ENCODE data around the gene AKAP10. TPM values are rescaled to one million over a fixed set of nuclear protein-coding genes. Genes with fewer than 3 reads are reported as not detected.
A peak's percentile ranks its signal among the peaks of the same experiment; 100 is the strongest.
"Not testable (repeated sequence)": the region's sequence is repeated elsewhere in the genome, so short reads cannot be mapped to it uniquely, and the experiment has no call there.

AKAP10 gene
- total RNA-seq, 4 donors from 2014 or later, result 23.4 to 39.8 (median 30.1) TPM

DNA sequence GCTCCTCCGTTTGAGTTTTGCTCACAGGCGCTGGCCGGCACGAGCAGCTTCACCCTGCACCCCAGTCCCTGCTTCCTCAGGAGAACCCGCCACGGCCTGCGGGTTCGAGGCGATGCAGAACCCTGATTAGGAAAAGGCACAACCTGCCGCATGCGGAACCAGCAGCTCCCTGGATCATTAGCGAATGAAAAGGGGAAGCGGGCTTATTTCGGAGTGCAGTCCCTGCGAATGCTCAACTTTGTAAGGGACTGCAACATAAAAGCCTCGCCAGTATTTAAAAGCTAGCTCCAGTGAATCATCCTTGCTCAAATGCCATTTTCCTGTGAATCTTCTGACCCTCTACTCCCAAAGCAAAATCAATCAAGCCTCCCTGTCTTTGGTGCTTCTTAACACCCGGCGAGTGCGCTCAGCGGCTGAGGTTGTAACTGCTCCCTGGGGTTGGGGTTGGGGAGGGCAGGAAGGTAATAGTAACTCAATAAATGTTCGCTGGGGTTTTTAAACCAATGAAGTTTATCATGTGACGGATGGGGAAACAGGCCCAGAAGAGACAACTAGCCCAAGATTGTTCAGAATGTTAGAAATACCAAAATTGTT, 678 bp upstream of the AKAP10 start:
- Histone ChIP-seq H3K27ac (peak overlapping the region; percentile 86 to 97 (median 96)), H3K9me3 (no peaks in the 10 kb centered on the region), H3K27me3 (no peaks in the 10 kb centered on the region), H3K4me3 (peak overlapping the region; percentile 85 to 98 (median 96)), H3K36me3 (peaks cover 0 to 17% (median 0%) of the 10 kb centered on the region in 3 donors), H3K4me1 (peaks cover 2 to 53% (median 15%) of the 10 kb centered on the region in 4 donors)
- TF ChIP-seq EP300 (IDR thresholded peaks at IDR 0.05), result no peak
- TF ChIP-seq, protein P1, sequence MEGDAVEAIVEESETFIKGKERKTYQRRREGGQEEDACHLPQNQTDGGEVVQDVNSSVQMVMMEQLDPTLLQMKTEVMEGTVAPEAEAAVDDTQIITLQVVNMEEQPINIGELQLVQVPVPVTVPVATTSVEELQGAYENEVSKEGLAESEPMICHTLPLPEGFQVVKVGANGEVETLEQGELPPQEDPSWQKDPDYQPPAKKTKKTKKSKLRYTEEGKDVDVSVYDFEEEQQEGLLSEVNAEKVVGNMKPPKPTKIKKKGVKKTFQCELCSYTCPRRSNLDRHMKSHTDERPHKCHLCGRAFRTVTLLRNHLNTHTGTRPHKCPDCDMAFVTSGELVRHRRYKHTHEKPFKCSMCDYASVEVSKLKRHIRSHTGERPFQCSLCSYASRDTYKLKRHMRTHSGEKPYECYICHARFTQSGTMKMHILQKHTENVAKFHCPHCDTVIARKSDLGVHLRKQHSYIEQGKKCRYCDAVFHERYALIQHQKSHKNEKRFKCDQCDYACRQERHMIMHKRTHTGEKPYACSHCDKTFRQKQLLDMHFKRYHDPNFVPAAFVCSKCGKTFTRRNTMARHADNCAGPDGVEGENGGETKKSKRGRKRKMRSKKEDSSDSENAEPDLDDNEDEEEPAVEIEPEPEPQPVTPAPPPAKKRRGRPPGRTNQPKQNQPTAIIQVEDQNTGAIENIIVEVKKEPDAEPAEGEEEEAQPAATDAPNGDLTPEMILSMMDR (IDR thresholded peaks at IDR 0.05), result no peak
- TF ChIP-seq POLR2A (IDR thresholded peaks at IDR 0.05), result no peak
- DNase-seq (ENCODE audit: low spot score in 2 of 2), result no peak
- 18 to 20% methylated on average over 22 of the region's 22 CpGs for WGBS, 2 donors

DNA sequence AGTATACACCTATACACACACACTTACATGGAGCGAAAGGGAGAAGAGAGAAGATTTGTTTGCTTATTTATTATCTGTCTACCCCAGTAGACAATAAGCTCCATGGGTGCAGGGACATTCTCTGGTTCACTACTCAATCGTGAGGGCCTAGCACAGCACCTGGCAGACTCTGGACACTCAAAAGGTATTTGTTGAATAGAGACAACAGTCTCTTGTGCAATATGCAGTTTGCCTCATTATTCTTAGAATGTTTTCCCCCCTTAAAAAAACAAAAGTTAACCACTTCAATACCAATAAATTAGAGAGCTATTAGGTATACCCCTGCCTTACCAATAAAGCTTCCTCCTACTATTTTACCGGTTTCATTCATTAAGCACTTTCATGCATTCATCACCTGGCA, 2.0 kb downstream of the AKAP10 start:
- TF ChIP-seq, protein P1 (IDR thresholded peaks at IDR 0.05), result no peak
- TF ChIP-seq EP300 (IDR thresholded peaks at IDR 0.05), result no peak
- no peak for TF ChIP-seq POLR2A (IDR thresholded peaks at IDR 0.05)
- Histone ChIP-seq H3K4me1 (peaks cover 2 to 59% (median 15%) of the 10 kb centered on the region in 4 donors), H3K9me3 (no peaks in the 10 kb centered on the region), H3K4me3 (no peak overlapping the region), H3K36me3 (peaks cover 0 to 40% (median 0%) of the 10 kb centered on the region in 3 donors), H3K27ac (no peak overlapping the region), H3K27me3 (no peaks in the 10 kb centered on the region)
- 81 to 85% methylated on average over 3 of the region's 3 CpGs for WGBS, 2 donors
- no peak for DNase-seq (ENCODE audit: low spot score in 2 of 2)

DNA sequence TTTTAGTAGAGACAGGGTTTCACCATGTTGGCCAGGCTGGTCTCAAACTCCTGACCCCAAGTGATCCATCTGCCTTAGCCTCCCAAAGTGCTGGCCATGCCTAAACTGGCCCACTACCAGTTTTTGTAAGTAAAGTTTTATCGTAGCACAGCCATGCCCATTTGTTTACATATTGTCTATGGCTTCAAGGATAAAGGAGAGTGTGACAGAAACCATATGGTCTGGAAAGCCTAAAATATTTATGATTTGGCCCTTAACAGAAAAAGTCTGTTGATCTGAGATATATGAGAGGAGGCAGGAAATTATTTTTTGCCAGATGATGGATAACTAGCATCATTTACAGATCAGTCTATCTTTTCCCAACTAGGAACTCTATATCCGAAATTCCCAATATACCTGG, 4.5 kb downstream of the AKAP10 start:
- no peak for DNase-seq (ENCODE audit: low spot score in 2 of 2)
- Histone ChIP-seq H3K27ac (no peak overlapping the region), H3K27me3 (no peaks in the 10 kb centered on the region), H3K36me3 (peaks cover 0 to 65% (median 0%) of the 10 kb centered on the region in 3 donors), H3K9me3 (no peaks in the 10 kb centered on the region), H3K4me3 (no peak overlapping the region), H3K4me1 (peaks cover 2 to 34% (median 10%) of the 10 kb centered on the region in 4 donors)
- TF ChIP-seq, protein P1 (IDR thresholded peaks at IDR 0.05), result no peak
- TF ChIP-seq POLR2A (IDR thresholded peaks at IDR 0.05), result no peak
- TF ChIP-seq EP300 (IDR thresholded peaks at IDR 0.05), result no peak
- WGBS, 2 donors, result 94 to 96% methylated on average over 2 of the region's 2 CpGs

DNA sequence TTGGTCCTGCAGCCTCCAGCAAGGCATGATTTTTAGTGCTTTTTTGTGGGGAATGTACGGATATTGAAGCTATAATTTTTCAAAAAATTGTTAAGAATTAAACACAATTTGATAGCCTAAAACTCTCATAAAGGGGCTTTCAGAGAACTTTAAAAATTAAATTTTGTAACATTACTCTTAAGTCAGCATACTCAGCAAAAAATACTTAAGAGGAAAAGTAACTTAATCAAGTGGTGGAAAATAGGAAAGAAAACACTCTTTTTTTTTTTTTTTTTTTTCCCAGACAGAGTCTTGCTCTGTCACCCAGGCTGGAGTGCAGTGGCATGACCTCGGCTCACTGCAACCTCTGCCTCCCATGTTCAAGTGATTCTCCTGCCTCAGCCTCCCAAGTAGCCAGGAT, 14.7 kb downstream of the AKAP10 start:
- H3K36me3 ChIP-seq, result peaks cover 0 to 59% (median 6%) of the 10 kb centered on the region in 3 donors
- not testable (repeated sequence) for DNase-seq (ENCODE audit: low spot score in 2 of 2); H3K4me1 ChIP-seq; H3K27ac ChIP-seq; H3K9me3 ChIP-seq; H3K4me3 ChIP-seq; H3K27me3 ChIP-seq
- WGBS, 2 donors, result 86 to 94% methylated on average over 2 of the region's 2 CpGs

DNA sequence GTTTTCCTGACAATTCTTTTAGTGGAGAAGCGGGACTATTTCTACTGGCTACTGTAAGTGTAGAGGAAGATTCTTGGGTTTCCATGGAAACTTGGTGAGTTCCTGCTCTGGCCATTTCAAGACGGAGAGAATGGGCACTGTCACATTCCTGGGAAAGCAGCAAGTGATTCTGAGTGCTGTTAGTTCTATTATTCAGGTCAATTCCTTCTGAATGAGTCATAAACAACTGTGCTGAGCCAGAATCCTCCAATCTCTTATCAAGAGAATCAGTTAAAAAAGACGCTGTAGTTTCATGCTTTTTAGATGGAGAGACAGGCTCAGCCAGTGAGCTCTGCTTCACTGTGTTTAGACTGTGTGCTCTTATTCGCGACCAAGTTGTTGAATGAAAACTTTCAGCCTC, 19.6 kb downstream of the AKAP10 start:
- 45 to 47% methylated on average over 5 of the region's 5 CpGs for WGBS, 2 donors
- H3K27ac ChIP-seq, result peak overlapping the region in 1 of 4 donors; percentile 1
- TF ChIP-seq, protein P1 (IDR thresholded peaks at IDR 0.05), result no peak
- TF ChIP-seq EP300 (IDR thresholded peaks at IDR 0.05) (no peak), POLR2A (IDR thresholded peaks at IDR 0.05) (no peak)
- no peak overlapping the region for H3K4me3 ChIP-seq
- peaks cover 0 to 70% (median 4%) of the 10 kb centered on the region in 3 donors for H3K36me3 ChIP-seq
- DNase-seq (ENCODE audit: low spot score in 2 of 2), result no peak
- H3K27me3 ChIP-seq, result no peaks in the 10 kb centered on the region
- H3K4me1 ChIP-seq, result peaks cover 0 to 23% (median 4%) of the 10 kb centered on the region in 4 donors
- peaks cover 0 to 7% (median 0%) of the 10 kb centered on the region in 4 donors for H3K9me3 ChIP-seq
